Panc1 (cell line): ENCODE data around the gene GABRR1. TPM values are rescaled to one million over a fixed set of nuclear protein-coding genes. Genes with fewer than 3 reads are reported as not detected.

Source experiments
- ATAC-seq: fragments of 200-7000 bp; cut with Tn5 transposase; 2 replicates; pipeline ENCODE4 v1.9.1; 2020; ENCODE audit warnings: mild to moderate bottlenecking, moderate library complexity
- BruUV-seq: library from RNA; stranded (reverse); fragments of 400-500 nt; replicated peaks from 2 replicates; lab custom pipeline; 2021; lab: Mats Ljungman, UMichigan
- CTCF ChIA-PET: fragments of 300-600 bp; sonication (Branson Sonifier 250); formaldehyde crosslinking; loops from one replicate; lab custom pipeline; 2022; ENCODE audit warnings: antibody characterized with exemption; lab: Charles Lee
- POLR2A ChIA-PET: fragments of 300-600 bp; sonication (Branson Sonifier 250); formaldehyde crosslinking; loops from one replicate; lab custom pipeline; 2022; ENCODE audit warnings: antibody characterized with exemption; lab: Charles Lee
- DNase-seq: peaks from one replicate; pipeline ENCODE4 v3.0.0-alpha.2; 2010; ENCODE audit warnings: low read depth, low spot score
- H3K27ac ChIP-seq: 2 replicates; pipeline ENCODE4 v1.5.1; 2011; ENCODE audit warnings: mild to moderate bottlenecking, low read length, inconsistent platforms
- H3K27me3 ChIP-seq: fragments of 200-500 bp; sonication (Bioruptor generic); 2 replicates; pipeline ENCODE4 v1.6.0; 2014; ENCODE audit warnings: low read length, inconsistent platforms; ENCODE audit not compliant: control insufficient read depth, insufficient read depth
- H3K36me3 ChIP-seq: fragments of 200-500 bp; sonication (Bioruptor generic); 2 replicates; pipeline ENCODE4 v1.5.1; 2014; ENCODE audit warnings: inconsistent platforms, mild to moderate bottlenecking, low read length, moderate library complexity; ENCODE audit not compliant: control insufficient read depth, insufficient read depth
- H3K4me1 ChIP-seq: 2 replicates; pipeline ENCODE4 v1.5.1; 2011; ENCODE audit warnings: inconsistent platforms, mild to moderate bottlenecking, low read length, moderate library complexity; ENCODE audit not compliant: control insufficient read depth, insufficient read depth
- H3K4me3 ChIP-seq, 2 experiments: 2 replicates each; pipeline ENCODE4 v1.5.1; 2011 to 2012; ENCODE audit warnings: low read depth in 2 of 2, low read length in 2 of 2, mild to moderate bottlenecking in 2 of 2, inconsistent platforms in 1 of 2, moderate library complexity in 1 of 2
- H3K9me3 ChIP-seq: fragments of 200-500 bp; sonication (Bioruptor generic); 2 replicates; pipeline ENCODE4 v1.5.1; 2014; ENCODE audit warnings: low read depth, mild to moderate bottlenecking, inconsistent platforms, low read length, moderate library complexity; ENCODE audit not compliant: control insufficient read depth, insufficient read depth
- CTCF ChIP-seq: fragments of 450-650 bp; IDR thresholded peaks from 2 replicates; pipeline ENCODE4 v1.5.1; 2017; ENCODE audit warnings: mild to moderate bottlenecking
- POLR2AphosphoS5 ChIP-seq: IDR thresholded peaks from 2 replicates; pipeline ENCODE4 v1.6.1; 2012; ENCODE audit warnings: mild to moderate bottlenecking, low read depth, low read length, moderate library complexity
- REST ChIP-seq, 2 experiments: IDR thresholded peaks; 2 replicates each; pipeline ENCODE4 v1.6.1; 2011 to 2012; ENCODE audit warnings: low read depth in 2 of 2, control low read depth in 1 of 2, low read length in 1 of 2, mild to moderate bottlenecking in 1 of 2, moderate library complexity in 1 of 2; ENCODE audit not compliant: insufficient read depth in 1 of 2
- SIN3A ChIP-seq: IDR thresholded peaks from 2 replicates; pipeline ENCODE4 v1.6.1; 2012; ENCODE audit warnings: low read depth, mild to moderate bottlenecking, low read length, moderate library complexity, borderline replicate concordance; ENCODE audit not compliant: insufficient read depth
- TCF7L2 ChIP-seq: IDR thresholded peaks from 2 replicates; pipeline ENCODE4 v1.6.1; 2011; ENCODE audit warnings: mild to moderate bottlenecking, low read depth, low read length, inconsistent platforms
- in situ Hi-C: cut with HindIII; loops from 2 replicates; pipeline ENCODE4 v1.10.0; 2016; ENCODE audit warnings: low sequenced_read_pairs, low pct_unique_long_range_greater_than_20kb
- intact Hi-C: fragments of 100-400 bp; cut with micrococcal nuclease; formaldehyde crosslinking; loops from one replicate; pipeline ENCODE4 v1.10.0; 2022; ENCODE audit not compliant: unreplicated experiment
- total RNA-seq: library from RNA; stranded (reverse); gene quantifications from one replicate; pipeline ENCODE4 v1.2.1, GENCODE V29; 2021; ENCODE audit not compliant: unreplicated experiment

Gene GABRR1
- total RNA-seq, 1 experiment from 2014 or later, result not detected

- ATAC-seq (no peak), DNase-seq (no peak)
- Histone ChIP-seq H3K9me3 (no peaks in the 10 kb centered on the region), H3K4me1 (no peaks in the 10 kb centered on the region), H3K27ac (no peak overlapping the region), H3K36me3 (no peaks in the 10 kb centered on the region), H3K27me3 (no peaks in the 10 kb centered on the region), H3K4me3 (no peak overlapping the region)
- ChIA-PET CTCF (no interaction called here), POLR2A (no interaction called here)
- TF ChIP-seq TCF7L2 (no peak), SIN3A (no peak), CTCF (no peak), POLR2AphosphoS5 (no peak)
- BruUV-seq, result no TSS peak
- in situ Hi-C loops (no loop called here), intact Hi-C loops (no loop called here)
These were observed 38.3 kb upstream of the GABRR1 start for GRCh38 chr6:89255417-89255816.

- in situ Hi-C loops (no loop called here), intact Hi-C loops (no loop called here)
- DNase-seq (no peak), ATAC-seq (no peak)
- no peaks in the 10 kb centered on the region for H3K36me3 ChIP-seq
- TF ChIP-seq SIN3A (no peak), CTCF (no peak), TCF7L2 (no peak), POLR2AphosphoS5 (no peak), REST (IDR thresholded peaks at IDR 0.05; ENCODE audit: insufficient read depth in 1 of 2, low read depth in 2 of 2, low read length in 1 of 2) (no peak)
- ChIA-PET POLR2A (no interaction called here), CTCF (no interaction called here)
- no peaks in the 10 kb centered on the region for H3K9me3 ChIP-seq
- H3K4me3 ChIP-seq, result no peak overlapping the region
- no peaks in the 10 kb centered on the region for H3K27me3 ChIP-seq
- H3K27ac ChIP-seq, result no peak overlapping the region
- no peaks in the 10 kb centered on the region for H3K4me1 ChIP-seq
- BruUV-seq, result no TSS peak
These were observed 37.4 kb upstream of the GABRR1 start for GRCh38 chr6:89254569-89254968.
